HCT116 (cell line): ENCODE results near the gene CALR3. TPM values are rescaled to one million over a fixed set of nuclear protein-coding genes. Genes with fewer than 3 reads are reported as not detected.

Experiments used
- ATAC-seq: fragments of 200-7000 bp; cut with Tn5 transposase; 2 replicates; pipeline ENCODE4 v1.9.1; 2020; ENCODE audit warnings: mild to moderate bottlenecking, moderate library complexity
- BruUV-seq: library from RNA; stranded (reverse); fragments of 400-500 nt; replicated peaks from 2 replicates; lab custom pipeline; 2021; lab: Mats Ljungman, UMichigan
- CTCF ChIA-PET: fragments of 300-600 bp; sonication (Branson Sonifier 250); formaldehyde crosslinking; loops from one replicate; lab custom pipeline; 2021; ENCODE audit warnings: antibody characterized with exemption; lab: Charles Lee
- POLR2A ChIA-PET: fragments of 300-600, 350-600 bp; sonication (Branson Sonifier 250); formaldehyde crosslinking; loops from one replicate; lab custom pipeline; 2021; ENCODE audit warnings: antibody characterized with exemption; lab: Charles Lee
- RAD21 ChIA-PET, 2 experiments: fragments of 300-600 bp; sonication (Branson Sonifier 250); formaldehyde crosslinking; loops; one replicate each; lab custom pipeline; 2023; ENCODE audit warnings: low total read pairs in 2 of 2; ENCODE audit not compliant: uncharacterized antibody in 2 of 2, unreplicated experiment in 2 of 2, low non-redundant PET in 1 of 2; lab: Charles Lee
- DNase-seq: peaks from one replicate; pipeline ENCODE4 v3.0.0-alpha.2; 2010; ENCODE audit warnings: low read depth, low spot score
- H2AFZ ChIP-seq: fragments of 200-600 bp; shearing (Covaris generic), sonication (generic); 2 replicates; pipeline ENCODE4 v1.6.1; 2017; ENCODE audit warnings: low read depth, mixed run types, mixed read lengths, antibody characterized with exemption, low read length; ENCODE audit not compliant: poor library complexity, severe bottlenecking
- H3K27ac ChIP-seq: 2 replicates; pipeline ENCODE4 v1.5.1; 2012; ENCODE audit warnings: low read depth, low read length
- H3K27me3 ChIP-seq: fragments of 200-600 bp; sonication (generic); 2 replicates; pipeline ENCODE4 v1.6.1; 2016; ENCODE audit warnings: mixed run types, low read length, mixed read lengths; ENCODE audit not compliant: insufficient read depth
- H3K36me3 ChIP-seq, 2 experiments: fragments of 200-500 bp in 1 of 2; fragments of 200-600 bp in 1 of 2; sonication (Bioruptor generic) in 1 of 2; sonication (generic) in 1 of 2; 2 replicates each; pipeline versions ENCODE4 v1.5.1 to v1.6.1; 2014 to 2016; ENCODE audit warnings: low read length in 2 of 2, inconsistent platforms in 1 of 2, mixed read lengths in 1 of 2, mixed run types in 1 of 2; ENCODE audit not compliant: insufficient read depth in 2 of 2, control insufficient read depth in 1 of 2
- H3K4me1 ChIP-seq, 2 experiments: fragments of 200-600 bp in 1 of 2; sonication (generic) in 1 of 2; 2 replicates each; pipeline versions ENCODE4 v1.5.1 to v1.6.1; 2012 to 2017; ENCODE audit warnings: low read length in 2 of 2, inconsistent platforms in 1 of 2, mild to moderate bottlenecking in 1 of 2, mixed read lengths in 1 of 2, mixed run types in 1 of 2, moderate library complexity in 1 of 2; ENCODE audit not compliant: insufficient read depth in 2 of 2, control insufficient read depth in 1 of 2
- H3K4me2 ChIP-seq: fragments of 200-600 bp; sonication (generic); 2 replicates; pipeline ENCODE4 v1.6.1; 2017; ENCODE audit warnings: mixed run types, low read length, mixed read lengths
- H3K4me3 ChIP-seq, 2 experiments: fragments of 200-600 bp in 1 of 2; sonication (generic) in 1 of 2; replicated peaks in 1 of 2; 2 replicates each; pipeline ENCODE4 v1.5.1; 2011 to 2016; ENCODE audit warnings: low read length in 2 of 2, control low read depth in 1 of 2, low read depth in 1 of 2, mild to moderate bottlenecking in 1 of 2, mixed read lengths in 1 of 2, mixed run types in 1 of 2
- H3K79me2 ChIP-seq: fragments of 200-600 bp; sonication (generic); 2 replicates; pipeline ENCODE4 v1.6.1; 2017; ENCODE audit warnings: mild to moderate bottlenecking, mixed run types, low read length, moderate library complexity, mixed read lengths; ENCODE audit not compliant: insufficient read depth
- H3K9ac ChIP-seq: fragments of 200-600 bp; sonication (generic); 2 replicates; pipeline ENCODE4 v1.6.1; 2016; ENCODE audit warnings: low read length, mixed read lengths
- H3K9me2 ChIP-seq: fragments of 200-600 bp; sonication (generic), shearing (Covaris generic); 2 replicates; pipeline ENCODE4 v1.6.1; 2017; ENCODE audit warnings: mixed run types, mild to moderate bottlenecking, moderate library complexity; ENCODE audit not compliant: insufficient read depth
- H3K9me3 ChIP-seq, 2 experiments: fragments of 200-500 bp in 1 of 2; fragments of 200-600 bp in 1 of 2; sonication (Bioruptor generic) in 1 of 2; sonication (generic) in 1 of 2; 2 replicates each; pipeline ENCODE4 v1.6.1; 2014 to 2017; ENCODE audit warnings: low read length in 2 of 2, mixed read lengths in 2 of 2, inconsistent platforms in 1 of 2, low read depth in 1 of 2, mild to moderate bottlenecking in 1 of 2, mixed run types in 1 of 2, moderate library complexity in 1 of 2; ENCODE audit not compliant: control insufficient read depth in 1 of 2, insufficient read depth in 1 of 2
- H4K20me1 ChIP-seq: fragments of 200-600 bp; sonication (generic), shearing (Covaris generic); 2 replicates; pipeline ENCODE4 v1.6.1; 2017; ENCODE audit warnings: mixed run types, mild to moderate bottlenecking, moderate library complexity; ENCODE audit not compliant: insufficient read depth
- CTCF ChIP-seq, 3 experiments: fragments of 200-600 bp in 1 of 3; sonication (generic) in 1 of 3; IDR thresholded peaks in 2 of 3; conservative IDR thresholded peaks in 1 of 3; 2 replicates each; pipeline ENCODE4 v1.5.1; 2012 to 2017; ENCODE audit warnings: low read depth in 2 of 3, low read length in 2 of 3, antibody characterized with exemption in 1 of 3, borderline replicate concordance in 1 of 3, control low read depth in 1 of 3, mild to moderate bottlenecking in 1 of 3, mixed read lengths in 1 of 3, mixed run types in 1 of 3, moderate library complexity in 1 of 3; ENCODE audit not compliant: insufficient read depth in 1 of 3
- FOSL1 ChIP-seq: IDR thresholded peaks from 2 replicates; pipeline ENCODE4 v1.6.1; 2012; ENCODE audit warnings: low read depth
- REST ChIP-seq: IDR thresholded peaks from 2 replicates; pipeline ENCODE4 v1.6.1; 2012; ENCODE audit warnings: low read depth
- SP1 ChIP-seq: IDR thresholded peaks from 2 replicates; pipeline ENCODE4 v1.6.1; 2012; ENCODE audit warnings: low read depth
- ZBTB33 ChIP-seq: IDR thresholded peaks from 2 replicates; pipeline ENCODE4 v1.6.1; 2011; ENCODE audit warnings: mild to moderate bottlenecking, low read length, moderate library complexity; ENCODE audit not compliant: insufficient replicate concordance; ENCODE audit errors: extremely low read depth
- intact Hi-C: fragments of 100-400 bp; cut with micrococcal nuclease; formaldehyde crosslinking; loops from 2 replicates; pipeline ENCODE4 v1.10.0; 2022
- total RNA-seq: library from RNA; stranded (reverse); gene quantifications from one replicate; pipeline ENCODE4 v1.2.1, GENCODE V29; 2021; ENCODE audit not compliant: unreplicated experiment

CALR3 gene
- total RNA-seq, 1 experiment from 2014 or later: not detected

GRCh38 chr19:16509141-16510061, 13.4 kb upstream of the CALR3 start:
- BruUV-seq: no TSS peak
- CTCF ChIA-PET: no interaction called here
- Histone ChIP-seq H3K36me3 (peaks cover 0 to 4% of the 10 kb centered on the region in 2 experiments; a peak in 2 of 4 replicates), H3K4me2 (no peak overlapping the region), H3K4me1 (no peaks in the 10 kb centered on the region), H3K79me2 (no peaks in the 10 kb centered on the region), H3K27ac (no peak overlapping the region), H4K20me1 (no peaks in the 10 kb centered on the region), H3K27me3 (no peaks in the 10 kb centered on the region), H3K9ac (no peak overlapping the region), H3K9me2 (no peaks in the 10 kb centered on the region), H3K9me3 (no peaks in the 10 kb centered on the region), H2AFZ (no peak overlapping the region)
- DNase-seq: no peak
- intact Hi-C loops: no loop called here
- POLR2A ChIA-PET: no interaction called here
- TF ChIP-seq ZBTB33 (no peak), CTCF (IDR thresholded peaks at IDR 0.05 in 2 of 3, conservative IDR thresholded peaks at IDR 0.05 in 1 of 3; ENCODE audit: borderline replicate concordance in 1 of 3, insufficient read depth in 1 of 3, low read depth in 2 of 3, low read length in 2 of 3) (no peak), FOSL1 (no peak), SP1 (no peak), REST (no peak)
- TF ChIP-seq, all 23 proteins: peak for 0
- RAD21 ChIA-PET: no interaction called here
- H3K4me3 ChIP-seq: no peak overlapping the region
- ATAC-seq: no peak
